Measurements from ENCODE around the gene SLC47A1.

DNA sequence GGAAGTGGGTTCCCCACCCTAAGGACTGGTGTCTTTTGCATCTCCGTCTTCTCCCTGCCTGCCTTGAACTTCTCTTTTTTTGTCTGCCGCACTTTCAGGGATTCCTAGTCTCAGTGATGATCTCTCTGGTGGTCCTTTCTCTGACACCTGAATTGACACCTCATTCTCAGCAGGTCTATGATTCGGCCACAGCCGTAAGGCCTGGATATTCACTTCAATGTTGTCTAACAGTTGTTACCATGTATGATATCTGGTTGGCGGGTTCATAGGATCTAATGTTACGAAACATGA, 25.1 kb upstream of the SLC47A1 start:
- TF ChIP-seq POLR2A (IDR thresholded peaks at IDR 0.05; ENCODE audit: insufficient read depth in 1 of 2, low read depth in 2 of 2, low read length in 2 of 2) (no peak), ELF1 (CRISPR knock-in tag; IDR thresholded peaks at IDR 0.05) (no peak), ZNF260 (CRISPR knock-in tag; IDR thresholded peaks at IDR 0.05; ENCODE audit: borderline replicate concordance, low read depth) (no peak), RAD51 (IDR thresholded peaks at IDR 0.05; ENCODE audit: borderline replicate concordance) (no peak), KAT2B (IDR thresholded peaks at IDR 0.05; ENCODE audit: borderline replicate concordance, low read depth, low read length) (no peak), FOXM1 (CRISPR knock-in tag; IDR thresholded peaks at IDR 0.05) (no peak), ZNF274 (CRISPR knock-in tag; IDR thresholded peaks at IDR 0.05) (no peak), ZNF121 (CRISPR knock-in tag; IDR thresholded peaks at IDR 0.05) (no peak), FOXP1 (IDR thresholded peaks at IDR 0.05) (no peak), FOXP1 (CRISPR knock-in tag; IDR thresholded peaks at IDR 0.05) (no peak)
- TF ChIP-seq, protein P1, sequence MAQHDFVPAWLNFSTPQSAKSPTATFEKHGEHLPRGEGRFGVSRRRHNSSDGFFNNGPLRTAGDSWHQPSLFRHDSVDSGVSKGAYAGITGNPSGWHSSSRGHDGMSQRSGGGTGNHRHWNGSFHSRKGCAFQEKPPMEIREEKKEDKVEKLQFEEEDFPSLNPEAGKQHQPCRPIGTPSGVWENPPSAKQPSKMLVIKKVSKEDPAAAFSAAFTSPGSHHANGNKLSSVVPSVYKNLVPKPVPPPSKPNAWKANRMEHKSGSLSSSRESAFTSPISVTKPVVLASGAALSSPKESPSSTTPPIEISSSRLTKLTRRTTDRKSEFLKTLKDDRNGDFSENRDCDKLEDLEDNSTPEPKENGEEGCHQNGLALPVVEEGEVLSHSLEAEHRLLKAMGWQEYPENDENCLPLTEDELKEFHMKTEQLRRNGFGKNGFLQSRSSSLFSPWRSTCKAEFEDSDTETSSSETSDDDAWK (CRISPR knock-in tag; IDR thresholded peaks at IDR 0.05), result no peak
- TF ChIP-seq, protein P2, sequence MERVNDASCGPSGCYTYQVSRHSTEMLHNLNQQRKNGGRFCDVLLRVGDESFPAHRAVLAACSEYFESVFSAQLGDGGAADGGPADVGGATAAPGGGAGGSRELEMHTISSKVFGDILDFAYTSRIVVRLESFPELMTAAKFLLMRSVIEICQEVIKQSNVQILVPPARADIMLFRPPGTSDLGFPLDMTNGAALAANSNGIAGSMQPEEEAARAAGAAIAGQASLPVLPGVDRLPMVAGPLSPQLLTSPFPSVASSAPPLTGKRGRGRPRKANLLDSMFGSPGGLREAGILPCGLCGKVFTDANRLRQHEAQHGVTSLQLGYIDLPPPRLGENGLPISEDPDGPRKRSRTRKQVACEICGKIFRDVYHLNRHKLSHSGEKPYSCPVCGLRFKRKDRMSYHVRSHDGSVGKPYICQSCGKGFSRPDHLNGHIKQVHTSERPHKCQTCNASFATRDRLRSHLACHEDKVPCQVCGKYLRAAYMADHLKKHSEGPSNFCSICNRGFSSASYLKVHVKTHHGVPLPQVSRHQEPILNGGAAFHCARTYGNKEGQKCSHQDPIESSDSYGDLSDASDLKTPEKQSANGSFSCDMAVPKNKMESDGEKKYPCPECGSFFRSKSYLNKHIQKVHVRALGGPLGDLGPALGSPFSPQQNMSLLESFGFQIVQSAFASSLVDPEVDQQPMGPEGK (CRISPR knock-in tag; IDR thresholded peaks at IDR 0.05), result no peak; the same call in 1 of the 2 replicates
- TF ChIP-seq, protein P3, sequence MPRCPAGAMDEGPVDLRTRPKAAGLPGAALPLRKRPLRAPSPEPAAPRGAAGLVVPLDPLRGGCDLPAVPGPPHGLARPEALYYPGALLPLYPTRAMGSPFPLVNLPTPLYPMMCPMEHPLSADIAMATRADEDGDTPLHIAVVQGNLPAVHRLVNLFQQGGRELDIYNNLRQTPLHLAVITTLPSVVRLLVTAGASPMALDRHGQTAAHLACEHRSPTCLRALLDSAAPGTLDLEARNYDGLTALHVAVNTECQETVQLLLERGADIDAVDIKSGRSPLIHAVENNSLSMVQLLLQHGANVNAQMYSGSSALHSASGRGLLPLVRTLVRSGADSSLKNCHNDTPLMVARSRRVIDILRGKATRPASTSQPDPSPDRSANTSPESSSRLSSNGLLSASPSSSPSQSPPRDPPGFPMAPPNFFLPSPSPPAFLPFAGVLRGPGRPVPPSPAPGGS (CRISPR knock-in tag; IDR thresholded peaks at IDR 0.05), result no peak
